Measurements from ENCODE around the gene DOCK2.
"Not testable (repeated sequence)": the region's sequence is repeated elsewhere in the genome, so short reads cannot be mapped to it uniquely, and the experiment has no call there.

The DOCK2 gene

DNA sequence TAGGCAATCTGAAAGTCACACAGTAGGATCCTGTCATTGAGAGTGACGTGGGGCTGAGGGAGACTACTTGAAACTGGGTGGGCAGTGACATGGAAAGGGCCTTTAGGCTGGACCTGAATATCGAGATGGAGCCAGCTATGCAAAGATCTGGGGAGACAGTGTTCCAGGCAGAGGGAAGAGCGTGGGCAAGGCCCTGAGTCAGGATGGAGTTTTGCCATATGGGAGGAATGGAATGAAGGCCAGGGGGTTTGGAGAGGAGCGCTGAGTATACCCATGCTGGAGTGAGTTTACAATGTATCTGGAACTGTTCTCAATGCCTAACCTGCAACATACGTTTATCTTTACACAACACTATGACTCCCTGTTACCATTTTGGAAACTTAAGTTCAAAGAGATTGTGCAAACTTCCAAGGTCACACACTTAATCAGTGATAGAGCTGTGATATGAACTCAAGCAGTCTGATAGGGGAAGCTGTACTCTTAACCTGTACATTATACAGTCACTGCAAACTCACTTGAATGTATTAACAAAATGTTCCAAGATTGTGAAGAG is 309.7 kb downstream of the DOCK2 start:
- no peak for DNase-seq (ENCODE audit: low read depth)

GRCh38 chr5:169950333-169950732 is 313.3 kb downstream of the DOCK2 start:
- no peak for DNase-seq (ENCODE audit: low read depth)

GRCh38 chr5:169953196-169953595 is 316.1 kb downstream of the DOCK2 start:
- not testable (repeated sequence) for DNase-seq (ENCODE audit: low read depth)

DNA sequence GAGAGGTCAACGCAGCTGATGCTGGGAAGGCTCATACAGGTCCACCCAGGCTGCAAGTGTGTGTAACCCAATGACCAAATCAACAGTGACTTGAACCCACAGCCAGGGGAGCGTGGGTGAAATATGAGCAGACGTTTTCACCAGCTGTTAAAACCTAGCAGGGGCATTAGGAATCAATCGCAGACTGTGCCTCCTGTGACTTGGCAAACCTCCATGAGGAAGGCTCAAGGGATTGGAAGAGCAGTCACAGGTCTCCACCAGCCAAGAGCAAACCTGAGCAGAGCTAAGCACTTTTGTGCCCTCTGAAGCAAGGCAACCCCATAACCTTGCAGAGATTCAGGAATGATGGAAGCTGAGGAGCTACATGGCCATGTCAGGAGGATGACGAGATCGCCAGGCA is 317.7 kb downstream of the DOCK2 start:
- DNase-seq (ENCODE audit: low read depth) = no peak

DNA sequence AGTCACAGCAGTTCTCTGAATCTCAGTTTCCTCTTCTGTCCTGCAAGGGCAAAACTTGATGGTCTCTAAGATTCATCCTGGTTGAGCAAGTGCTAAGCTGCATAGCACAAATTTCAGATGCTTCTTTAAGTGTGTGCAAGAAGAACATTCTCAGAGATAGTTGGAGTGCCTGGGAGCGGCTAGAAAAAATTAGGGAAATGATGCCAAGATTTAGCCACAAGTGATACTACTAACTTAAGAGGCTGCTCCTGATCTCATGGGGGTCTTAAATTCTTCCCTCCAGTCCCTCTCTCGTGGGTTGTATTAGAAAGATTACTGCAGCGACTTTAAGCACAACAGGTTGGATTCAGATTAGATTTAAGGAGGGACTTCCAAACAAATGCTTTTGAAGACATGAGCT is 319.1 kb downstream of the DOCK2 start:
- no peak for DNase-seq (ENCODE audit: low read depth)

DNA sequence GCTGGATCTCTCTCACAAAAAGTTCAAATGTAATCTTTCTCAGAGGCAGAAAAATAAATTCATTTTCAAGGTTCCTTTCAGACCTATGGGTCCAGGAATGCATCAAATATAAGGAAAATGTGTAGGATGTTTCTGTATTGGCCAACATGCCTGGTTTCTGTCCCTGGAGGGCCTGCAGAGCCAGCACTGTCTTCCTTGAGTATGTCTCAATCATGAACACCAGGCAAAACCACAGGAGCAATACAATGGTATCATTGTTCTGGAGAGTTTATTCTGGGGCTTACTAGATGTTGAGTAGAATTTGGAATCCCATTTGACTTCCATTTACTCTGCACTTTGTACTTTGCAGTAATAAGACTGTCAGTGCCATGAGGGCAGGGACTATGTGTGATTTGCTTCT is 319.7 kb downstream of the DOCK2 start:
- DNase-seq (ENCODE audit: low read depth) = no peak

GRCh38 chr5:169958278-169958677 is 321.2 kb downstream of the DOCK2 start:
- DNase-seq (ENCODE audit: low read depth) = no peak

GRCh38 chr5:169960659-169961058 is 323.6 kb downstream of the DOCK2 start:
- DNase-seq (ENCODE audit: low read depth) = no peak

DNA sequence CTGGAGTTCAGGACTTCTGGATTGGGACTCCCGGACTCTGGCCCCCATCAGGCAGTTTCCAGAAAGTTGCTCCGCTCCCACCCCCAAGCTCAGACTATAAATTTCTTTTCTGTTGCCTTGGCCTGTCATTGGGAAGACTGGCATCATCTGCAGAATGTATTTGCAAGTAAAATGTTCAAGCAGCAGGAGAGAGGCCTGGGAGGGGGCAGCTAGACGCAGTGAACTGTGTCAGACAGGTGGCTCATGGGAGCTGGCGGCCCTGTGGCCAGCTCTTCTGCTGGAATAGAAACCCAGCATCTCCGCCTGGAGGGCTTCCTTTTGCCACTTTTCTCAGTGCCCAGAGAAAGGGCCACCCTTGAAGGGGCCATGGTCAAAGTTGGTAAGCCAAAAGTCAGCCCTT is 327.2 kb downstream of the DOCK2 start:
- DNase-seq (ENCODE audit: low read depth) = no peak

GRCh38 chr5:169970339-169970738 is 333.3 kb downstream of the DOCK2 start:
- DNase-seq (ENCODE audit: low read depth) = no peak

GRCh38 chr5:169970911-169971765 is 334.1 kb downstream of the DOCK2 start:
- DNase-seq (ENCODE audit: low read depth) = no peak

GRCh38 chr5:169971780-169972179 is 334.7 kb downstream of the DOCK2 start:
- no peak for DNase-seq (ENCODE audit: low read depth)

DNA sequence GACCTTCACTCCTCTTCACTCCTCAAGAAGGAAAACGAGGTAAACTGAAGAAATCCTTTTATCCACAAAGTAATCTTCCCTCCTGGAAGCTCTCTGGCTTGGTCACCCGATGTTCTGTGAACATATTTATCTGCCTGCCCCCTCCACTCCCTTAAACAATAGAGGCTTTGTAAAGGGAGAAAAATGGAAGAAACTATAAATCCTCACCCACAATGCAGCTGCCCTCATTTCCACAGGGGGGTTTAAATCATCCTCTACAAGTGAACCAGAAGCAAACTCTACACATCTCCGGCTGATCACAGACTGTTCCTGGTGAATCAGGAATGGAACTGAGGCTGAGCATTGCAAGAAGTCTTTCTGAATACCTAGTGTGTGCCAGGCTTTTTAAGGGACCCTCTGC is 336.0 kb downstream of the DOCK2 start:
- DNase-seq (ENCODE audit: low read depth) = no peak

DNA sequence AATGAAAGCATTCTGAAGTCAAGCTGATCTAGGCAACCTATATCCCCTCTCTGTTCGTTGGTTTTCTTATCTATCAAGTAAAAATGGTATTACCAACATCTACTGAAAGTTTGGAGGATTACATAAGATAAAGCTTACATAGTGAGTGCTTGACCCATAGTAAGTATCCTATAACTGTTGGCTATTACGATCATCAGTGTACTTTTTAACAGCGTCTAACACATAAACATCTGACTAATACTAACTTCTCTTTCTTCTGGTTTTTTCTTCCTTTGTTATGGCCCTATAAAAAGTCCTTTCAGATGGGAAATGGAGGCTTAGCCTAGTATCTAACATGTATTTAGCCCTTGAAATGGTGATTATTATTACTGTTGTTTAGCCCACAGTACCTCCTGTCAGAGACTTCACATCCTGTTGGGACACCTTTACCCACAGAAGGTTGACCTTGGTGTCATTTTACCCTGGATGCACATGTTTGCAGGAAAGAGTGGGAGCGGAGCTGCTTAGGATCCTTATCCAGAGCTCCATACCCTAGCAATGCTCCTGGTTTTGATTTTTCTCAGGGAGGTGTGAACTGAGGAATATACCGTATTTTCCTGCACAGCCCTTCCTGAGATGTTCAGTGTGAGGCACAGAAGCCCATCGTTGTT is 337.2 kb downstream of the DOCK2 start:
- no peak for DNase-seq (ENCODE audit: low read depth)

DNA sequence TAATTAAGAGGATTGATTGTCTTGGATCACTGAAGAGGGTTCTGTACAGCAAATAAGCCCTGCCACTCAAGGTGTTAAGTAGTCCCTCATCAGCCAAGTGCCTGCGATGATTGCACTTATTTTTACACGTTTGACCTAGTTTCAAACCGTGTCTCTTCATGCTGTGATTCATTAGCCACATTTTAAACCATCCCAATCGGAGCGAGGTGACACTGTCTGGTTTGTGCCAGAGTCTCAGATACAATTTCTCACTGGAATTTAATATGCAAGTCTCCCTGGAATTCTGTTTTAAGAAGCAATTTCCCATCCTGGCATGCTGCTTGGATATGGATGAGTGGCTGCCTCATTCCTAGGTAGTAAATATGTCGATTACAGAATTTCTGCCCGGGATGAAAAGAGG is 341.6 kb downstream of the DOCK2 start:
- no peak for DNase-seq (ENCODE audit: low read depth)

- DNase-seq (ENCODE audit: low read depth) = no peak
Measured at GRCh38 chr5:169979871-169980270, 342.8 kb downstream of the DOCK2 start.

DNA sequence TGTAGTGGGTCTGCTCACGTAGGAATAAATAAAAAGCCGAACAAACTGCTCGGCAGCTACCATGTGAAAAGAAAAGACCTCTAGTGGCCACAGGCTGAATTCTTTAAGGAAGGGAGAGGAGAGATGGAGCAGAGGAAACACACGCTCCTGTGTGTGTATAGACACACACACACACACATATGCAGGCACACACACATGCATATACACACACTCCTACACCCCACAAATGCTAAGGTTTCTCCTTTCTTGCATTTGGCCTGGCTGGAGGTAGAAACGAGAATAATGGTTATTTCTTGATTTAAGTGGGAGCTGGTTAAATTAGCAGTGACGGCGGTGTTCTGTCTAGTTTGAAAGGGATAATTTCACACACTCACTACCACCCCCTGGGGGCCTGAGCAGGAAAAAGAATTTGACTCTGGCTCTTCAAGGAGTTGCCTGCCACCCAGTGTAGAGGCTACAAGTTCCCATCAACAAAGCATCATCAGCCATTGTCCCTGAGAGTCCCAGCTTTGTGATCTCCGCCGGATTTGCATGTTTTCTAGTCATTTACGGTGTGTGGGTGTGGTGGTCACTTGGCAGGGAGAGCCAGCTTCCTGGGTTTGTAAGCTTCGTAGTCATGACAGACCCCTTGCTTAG is 343.5 kb downstream of the DOCK2 start, which contains the start of gene INSYN2B:
Gene INSYN2B (minus strand): TSS at position 78 of the 636 bp plus-strand sequence. CDS start 96,597 bp downstream, outside the sequence.
- DNase-seq (ENCODE audit: low read depth) = no peak

DNA sequence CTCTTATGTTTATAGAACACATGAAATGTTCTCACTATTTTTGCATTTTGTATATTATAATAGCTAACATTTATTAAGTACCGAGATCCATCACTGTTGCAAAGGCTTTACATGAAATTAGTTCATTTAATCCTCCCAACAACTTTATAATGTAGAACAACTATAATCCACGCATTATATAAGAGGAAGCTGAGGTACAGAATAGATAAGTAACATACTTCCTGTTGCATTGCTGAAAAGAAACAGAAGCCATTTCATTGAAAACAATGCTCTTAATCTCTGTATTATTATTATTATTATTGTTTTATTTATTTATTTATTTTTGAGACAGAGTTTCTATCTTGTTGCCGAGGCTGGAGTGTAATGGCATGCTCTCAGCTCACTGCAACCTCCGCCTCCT is 351.1 kb downstream of the DOCK2 start:
- no peak for DNase-seq (ENCODE audit: low read depth)

GRCh38 chr5:169988947-169989346 is 351.9 kb downstream of the DOCK2 start:
- DNase-seq (ENCODE audit: low read depth) = no peak

- DNase-seq (ENCODE audit: low read depth) = no peak
Measured at GRCh38 chr5:169989365-169989764, 352.3 kb downstream of the DOCK2 start.

DNA sequence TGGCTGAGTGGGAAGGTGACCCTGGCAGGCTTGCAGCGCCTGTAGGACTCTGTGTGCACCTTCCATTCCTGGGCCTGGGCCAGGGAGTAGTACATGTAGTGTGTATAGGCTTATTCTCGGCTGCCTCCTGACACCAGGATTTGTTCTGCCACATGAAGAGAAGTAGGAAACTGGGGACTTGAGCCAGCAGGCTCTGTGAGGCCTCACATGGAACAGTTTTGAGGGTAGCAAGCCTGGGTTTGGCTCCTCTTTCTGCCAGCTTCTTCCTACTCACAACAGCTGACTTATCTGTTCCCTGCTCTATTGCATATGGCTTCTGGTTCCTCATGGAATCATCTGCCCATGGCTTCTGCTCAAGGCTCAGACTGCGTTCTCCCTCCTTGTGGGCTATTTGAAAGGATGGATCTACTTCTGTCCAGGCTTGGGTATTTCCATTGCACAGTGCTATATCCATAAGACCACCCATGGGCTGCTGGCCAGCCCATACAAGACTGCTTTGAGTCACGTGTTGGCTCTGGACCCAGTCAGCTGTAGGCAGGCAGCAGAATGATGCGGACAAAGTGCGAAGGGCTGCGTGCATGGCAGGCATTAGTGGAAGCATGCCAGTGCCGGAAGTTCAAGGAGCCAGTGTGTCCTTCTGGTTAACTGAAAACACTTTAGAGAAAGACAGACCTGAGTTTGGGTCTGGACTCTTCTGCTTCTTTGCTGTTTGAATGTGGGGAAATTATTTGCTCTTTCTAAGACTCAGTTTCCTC is 354.2 kb downstream of the DOCK2 start:
- DNase-seq (ENCODE audit: low read depth) = no peak

Measured in stimulated activated CD8-positive, alpha-beta memory T cell treated with anti-CD3 and anti-CD28 coated beads, Interleukin-7, amount 100 ng/mL, for 24 hours (primary cell).